Muscle layer of colon (tissue), 2 donors: Measurements from ENCODE around the gene PCDH17.

Experiments
- H3K27ac ChIP-seq: one replicate; pipeline ENCODE4 v1.7.0; 2013; ENCODE audit warnings: low read depth, mild to moderate bottlenecking, low read length, moderate library complexity
- H3K27me3 ChIP-seq, 2 donors: one replicate each; pipeline ENCODE4 v1.7.0; 2013; ENCODE audit warnings: low read length in 2 of 2, mild to moderate bottlenecking in 2 of 2; ENCODE audit not compliant: insufficient read depth in 2 of 2, control insufficient read depth in 1 of 2
- H3K36me3 ChIP-seq: one replicate; pipeline ENCODE4 v1.7.0; 2013; ENCODE audit warnings: mild to moderate bottlenecking, low read length; ENCODE audit not compliant: insufficient read depth
- H3K4me1 ChIP-seq: one replicate; pipeline ENCODE4 v1.7.0; 2013; ENCODE audit warnings: mild to moderate bottlenecking, low read length; ENCODE audit not compliant: insufficient read depth
- H3K4me3 ChIP-seq, 2 donors: one replicate each; pipeline ENCODE4 v1.7.0; 2013; ENCODE audit warnings: low read length in 2 of 2, low read depth in 1 of 2, mild to moderate bottlenecking in 1 of 2, moderate library complexity in 1 of 2
- H3K9ac ChIP-seq: one replicate; pipeline ENCODE4 v1.7.0; 2013; ENCODE audit warnings: low read length
- H3K9me3 ChIP-seq: one replicate; pipeline ENCODE4 v1.7.0; 2013; ENCODE audit warnings: mild to moderate bottlenecking, low read length
- donor health status: abdominal sarcoma.
- donor health status: Adenocarcinoma of cecum.

PCDH17 gene

DNA sequence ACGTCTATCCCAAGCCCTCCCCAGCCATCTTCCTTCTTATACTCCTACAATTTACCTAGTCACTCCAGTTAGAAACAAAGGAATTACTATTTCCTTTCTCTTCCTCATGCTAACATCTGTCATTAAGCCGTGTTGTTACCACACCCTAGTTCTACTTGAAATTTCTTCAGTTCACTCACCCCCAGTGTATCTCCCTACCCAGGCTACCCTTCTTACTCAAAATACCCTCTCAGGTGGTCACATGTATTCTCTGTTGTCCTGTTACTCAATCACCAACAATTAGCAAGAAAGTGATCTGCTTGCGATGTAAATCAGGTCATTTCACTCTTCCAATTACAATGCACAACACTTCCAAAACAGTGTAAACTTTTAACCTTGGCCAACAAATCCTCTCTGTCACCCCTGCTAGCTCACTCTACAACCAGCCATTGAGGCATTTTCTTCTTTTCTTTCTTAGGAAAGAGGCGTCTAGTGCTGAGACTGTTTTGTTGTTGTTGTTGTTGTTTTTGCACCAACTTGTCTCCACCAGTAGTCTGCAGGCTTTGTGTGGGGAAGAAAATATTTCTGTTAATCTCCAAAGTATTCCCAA lies 50.7 kb downstream of the PCDH17 start:
- H3K27me3 ChIP-seq = no peaks in the 10 kb centered on the region
- no peak overlapping the region for H3K4me3 ChIP-seq
- no peaks in the 10 kb centered on the region for H3K36me3 ChIP-seq
- no peak overlapping the region for H3K9ac ChIP-seq
- H3K4me1 ChIP-seq = no peaks in the 10 kb centered on the region
- H3K27ac ChIP-seq = no peak overlapping the region
- H3K9me3 ChIP-seq = no peaks in the 10 kb centered on the region

DNA sequence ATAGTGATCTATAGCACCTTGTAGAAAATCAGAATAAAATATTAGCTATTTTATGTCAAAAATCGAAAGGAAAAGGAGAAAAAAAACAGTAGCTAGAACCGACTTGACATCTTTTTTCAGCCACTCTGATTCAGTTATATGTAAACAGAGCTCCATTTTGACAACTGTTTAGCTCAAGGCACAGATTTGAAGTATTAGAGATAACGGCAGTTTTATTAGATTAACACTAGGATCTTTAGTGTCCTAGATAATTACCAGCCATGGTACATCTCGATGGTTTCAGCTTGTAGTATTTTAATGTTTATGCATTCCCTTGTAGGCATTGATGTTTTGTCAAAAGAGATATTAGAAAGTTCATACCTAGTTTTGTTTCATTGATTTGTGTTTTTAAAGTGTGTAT lies 67.3 kb downstream of the PCDH17 start:
- Histone ChIP-seq H3K9ac (no peak overlapping the region), H3K9me3 (no peaks in the 10 kb centered on the region), H3K4me1 (no peaks in the 10 kb centered on the region), H3K27ac (no peak overlapping the region), H3K36me3 (no peaks in the 10 kb centered on the region), H3K27me3 (no peaks in the 10 kb centered on the region), H3K4me3 (no peak overlapping the region)

DNA sequence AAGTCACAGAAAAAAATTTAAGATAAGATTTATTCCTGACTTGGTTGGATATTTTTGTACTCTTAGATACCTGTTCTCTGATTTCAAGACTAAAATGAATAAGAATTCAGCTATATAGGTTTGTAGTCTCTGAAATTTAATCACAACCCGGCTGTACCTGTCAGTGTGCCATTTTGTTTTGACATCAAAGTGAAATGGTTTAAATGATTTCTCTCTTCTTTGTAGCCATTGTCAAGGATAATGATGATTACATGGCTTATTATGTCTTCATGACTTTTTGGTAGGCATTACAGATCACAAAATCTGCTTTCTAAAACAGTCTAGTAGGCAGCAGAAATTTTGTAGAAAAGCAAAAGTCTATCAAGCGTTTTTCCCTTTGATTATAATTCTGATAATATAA lies 72.5 kb downstream of the PCDH17 start:
- Histone ChIP-seq H3K4me3 (no peak overlapping the region), H3K4me1 (no peaks in the 10 kb centered on the region), H3K9ac (no peak overlapping the region), H3K9me3 (no peaks in the 10 kb centered on the region), H3K27ac (no peak overlapping the region), H3K27me3 (no peaks in the 10 kb centered on the region), H3K36me3 (no peaks in the 10 kb centered on the region)

DNA sequence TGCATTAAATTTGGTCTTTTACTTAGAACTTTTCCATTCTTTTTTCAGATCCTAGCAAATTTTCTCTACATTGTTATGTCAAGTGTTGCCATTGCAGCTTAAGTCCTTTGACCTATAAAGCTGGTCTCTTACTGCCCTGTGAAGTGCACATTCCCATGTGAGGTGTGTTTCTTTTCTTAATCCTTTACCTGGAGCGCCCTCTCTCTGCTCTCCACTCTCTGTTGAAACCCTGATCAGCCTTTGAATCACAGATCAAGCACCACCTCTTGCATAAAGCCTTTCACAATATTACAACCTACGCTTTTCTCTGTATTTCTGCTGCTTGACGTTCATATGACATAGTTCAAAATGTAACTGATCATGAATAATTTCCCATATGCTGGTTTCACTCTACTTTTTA lies 84.8 kb downstream of the PCDH17 start:
- Histone ChIP-seq H3K27ac (no peak overlapping the region), H3K4me3 (no peak overlapping the region)

DNA sequence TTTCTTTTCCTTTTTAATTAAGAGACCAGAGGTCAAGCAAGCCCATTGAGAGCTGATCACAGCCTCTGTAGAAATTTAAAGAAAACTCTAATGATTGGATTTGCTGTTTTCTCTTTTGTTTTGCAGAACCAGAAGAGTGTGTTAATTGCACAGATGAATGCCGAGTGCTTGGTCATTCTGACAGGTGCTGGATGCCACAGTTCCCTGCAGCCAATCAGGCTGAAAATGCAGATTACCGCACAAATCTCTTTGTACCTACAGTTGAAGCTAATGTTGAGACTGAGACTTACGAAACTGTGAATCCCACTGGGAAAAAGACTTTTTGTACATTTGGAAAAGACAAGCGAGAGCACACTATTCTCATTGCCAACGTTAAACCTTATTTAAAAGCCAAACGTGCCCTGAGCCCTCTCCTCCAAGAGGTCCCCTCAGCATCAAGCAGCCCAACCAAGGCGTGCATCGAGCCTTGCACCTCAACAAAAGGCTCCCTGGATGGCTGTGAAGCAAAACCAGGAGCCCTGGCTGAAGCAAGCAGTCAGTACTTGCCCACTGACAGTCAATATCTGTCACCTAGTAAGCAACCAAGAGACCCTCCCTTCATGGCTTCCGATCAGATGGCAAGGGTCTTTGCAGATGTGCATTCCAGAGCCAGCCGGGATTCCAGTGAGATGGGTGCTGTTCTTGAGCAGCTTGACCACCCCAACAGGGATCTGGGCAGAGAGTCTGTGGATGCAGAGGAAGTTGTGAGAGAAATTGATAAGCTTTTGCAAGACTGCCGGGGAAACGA lies 93.1 kb downstream of the PCDH17 start:
- no peaks in the 10 kb centered on the region for H3K9me3 ChIP-seq
- no peaks in the 10 kb centered on the region for H3K36me3 ChIP-seq
- H3K4me1 ChIP-seq = no peaks in the 10 kb centered on the region
- no peak overlapping the region for H3K4me3 ChIP-seq
- no peaks in the 10 kb centered on the region for H3K27me3 ChIP-seq
- no peak overlapping the region for H3K9ac ChIP-seq
- H3K27ac ChIP-seq = no peak overlapping the region

More for the DNA sequence above, 84.8 kb downstream of the PCDH17 start:
- Histone ChIP-seq H3K36me3 (no peaks in the 10 kb centered on the region), H3K27me3 (no peaks in the 10 kb centered on the region), H3K4me1 (no peaks in the 10 kb centered on the region), H3K9ac (no peak overlapping the region), H3K9me3 (no peaks in the 10 kb centered on the region)

DNA sequence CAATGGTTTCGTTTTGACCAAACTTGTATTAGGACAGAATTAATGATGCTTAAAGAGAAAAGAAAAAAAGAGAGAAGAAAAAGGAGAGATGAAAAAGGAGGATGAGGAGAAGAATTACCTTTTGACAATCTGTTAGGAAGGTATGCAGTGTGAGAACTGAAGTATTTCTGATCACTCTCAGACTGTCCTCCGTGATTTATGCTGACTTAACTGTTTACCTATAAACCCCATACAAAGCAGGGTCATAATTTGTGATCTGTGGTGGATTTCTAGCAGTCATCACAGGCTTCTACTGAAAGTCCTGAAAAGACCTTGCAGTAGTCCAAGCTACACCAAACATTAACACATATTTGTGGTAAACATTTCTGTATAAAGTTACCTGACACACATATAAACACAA lies 93.9 kb downstream of the PCDH17 start:
- H3K9ac ChIP-seq = no peak overlapping the region
- H3K9me3 ChIP-seq = no peaks in the 10 kb centered on the region
- H3K4me3 ChIP-seq = no peak overlapping the region
- no peaks in the 10 kb centered on the region for H3K27me3 ChIP-seq
- no peaks in the 10 kb centered on the region for H3K4me1 ChIP-seq
- H3K36me3 ChIP-seq = no peaks in the 10 kb centered on the region
- no peak overlapping the region for H3K27ac ChIP-seq

DNA sequence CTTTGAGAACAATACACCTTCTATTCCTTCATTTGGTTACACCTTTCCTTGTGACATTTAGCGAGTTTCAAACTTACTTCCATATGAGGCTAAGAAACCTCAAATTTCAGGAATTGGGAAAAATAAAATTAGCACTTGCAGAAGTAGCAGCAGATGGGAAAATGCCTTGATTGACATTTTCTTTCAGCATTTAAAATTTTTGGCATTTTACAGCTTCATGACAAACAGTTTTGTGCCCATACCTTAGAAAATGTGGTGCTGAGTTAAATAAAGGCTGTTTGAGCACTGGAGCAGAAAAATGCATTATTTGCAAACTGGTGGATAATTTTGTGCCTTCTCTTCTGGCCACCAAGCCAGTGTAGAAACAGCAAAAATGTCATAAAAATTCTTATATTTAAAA lies 95.4 kb downstream of the PCDH17 start:
- H3K27ac ChIP-seq = no peak overlapping the region
- no peak overlapping the region for H3K9ac ChIP-seq
- no peaks in the 10 kb centered on the region for H3K4me1 ChIP-seq
- H3K9me3 ChIP-seq = no peaks in the 10 kb centered on the region
- no peak overlapping the region for H3K4me3 ChIP-seq
- no peaks in the 10 kb centered on the region for H3K27me3 ChIP-seq
- H3K36me3 ChIP-seq = no peaks in the 10 kb centered on the region

DNA sequence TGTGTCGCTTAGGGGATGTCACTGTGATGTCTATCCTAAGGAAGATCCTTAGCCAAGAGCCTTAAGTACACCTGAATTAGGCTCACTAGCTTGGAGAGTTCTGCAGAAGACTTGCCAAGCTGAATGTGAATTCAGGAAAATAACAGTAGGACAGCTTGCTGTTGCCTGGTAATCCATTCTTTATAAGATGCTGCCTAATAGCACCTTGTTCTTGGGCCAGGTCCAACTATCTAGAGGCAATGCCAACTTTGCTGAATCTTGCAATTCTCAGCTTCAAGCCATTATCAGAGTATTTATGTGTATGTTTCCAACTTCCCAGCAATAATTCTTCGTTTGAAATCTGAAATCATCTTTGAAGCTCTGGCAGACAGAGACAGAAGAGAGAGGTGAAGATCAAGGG lies 102.8 kb downstream of the PCDH17 start:
- Histone ChIP-seq H3K27ac (no peak overlapping the region), H3K9me3 (no peaks in the 10 kb centered on the region), H3K27me3 (no peaks in the 10 kb centered on the region)

DNA sequence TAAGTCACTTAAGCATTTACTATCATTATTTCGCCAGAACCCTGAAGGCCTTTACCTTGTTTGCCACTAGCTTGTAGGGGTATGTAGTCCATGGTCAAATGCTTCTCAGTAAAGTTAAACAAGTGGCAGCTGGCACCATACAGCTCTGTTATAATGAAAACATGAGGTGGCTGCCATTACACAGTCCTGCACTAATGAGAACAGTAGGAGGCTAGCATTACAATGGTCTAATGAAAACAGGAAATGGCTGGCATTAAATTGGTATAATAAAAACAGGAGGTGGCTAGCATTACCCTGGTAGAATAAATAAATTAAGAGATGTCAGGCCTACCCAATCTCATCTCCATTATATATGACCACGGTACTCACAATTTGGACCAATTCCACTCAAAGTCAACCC lies 107.5 kb downstream of the PCDH17 start:
- H3K27me3 ChIP-seq = no peaks in the 10 kb centered on the region
- no peaks in the 10 kb centered on the region for H3K36me3 ChIP-seq
- no peak overlapping the region for H3K9ac ChIP-seq
- no peak overlapping the region for H3K27ac ChIP-seq
- no peak overlapping the region for H3K4me3 ChIP-seq
- no peaks in the 10 kb centered on the region for H3K4me1 ChIP-seq
- no peaks in the 10 kb centered on the region for H3K9me3 ChIP-seq

More for the DNA sequence above, 102.8 kb downstream of the PCDH17 start:
- Histone ChIP-seq H3K4me3 (no peak overlapping the region), H3K4me1 (no peaks in the 10 kb centered on the region), H3K36me3 (no peaks in the 10 kb centered on the region), H3K9ac (no peak overlapping the region)

DNA sequence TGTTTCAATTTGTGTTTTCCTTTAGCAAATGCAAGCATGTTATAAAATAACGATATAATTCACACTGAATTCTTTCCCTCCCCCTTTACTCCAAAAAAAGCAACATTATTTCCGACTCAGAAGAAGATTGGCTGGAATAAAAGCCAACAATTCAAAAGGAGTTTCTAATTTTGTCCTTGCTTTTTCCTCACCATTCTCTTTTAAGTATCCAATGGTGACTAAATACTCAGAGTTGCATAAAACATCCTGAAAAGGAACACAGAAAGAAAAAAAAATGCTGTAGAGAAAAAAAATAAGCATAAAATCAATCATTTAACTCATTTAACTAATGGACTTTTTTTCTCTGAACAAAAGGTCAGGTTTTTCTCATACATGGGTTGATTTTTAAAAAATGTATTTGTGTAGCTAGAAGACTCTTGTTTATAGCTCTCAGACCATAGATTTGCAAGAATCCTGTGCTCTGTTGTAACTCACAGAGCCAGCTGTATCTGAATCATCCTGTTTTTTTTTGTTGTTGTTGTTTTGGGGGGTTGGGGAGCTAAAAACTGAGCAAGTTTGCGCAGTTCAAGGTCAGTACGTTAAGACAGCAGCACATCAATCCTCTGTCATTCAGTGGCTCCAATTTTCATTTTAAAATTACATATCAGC lies 108.1 kb downstream of the PCDH17 start:
- no peak overlapping the region for H3K9ac ChIP-seq
- H3K9me3 ChIP-seq = no peaks in the 10 kb centered on the region
- no peaks in the 10 kb centered on the region for H3K36me3 ChIP-seq
- no peak overlapping the region for H3K4me3 ChIP-seq
- H3K27me3 ChIP-seq = no peaks in the 10 kb centered on the region
- no peaks in the 10 kb centered on the region for H3K4me1 ChIP-seq
- no peak overlapping the region for H3K27ac ChIP-seq

DNA sequence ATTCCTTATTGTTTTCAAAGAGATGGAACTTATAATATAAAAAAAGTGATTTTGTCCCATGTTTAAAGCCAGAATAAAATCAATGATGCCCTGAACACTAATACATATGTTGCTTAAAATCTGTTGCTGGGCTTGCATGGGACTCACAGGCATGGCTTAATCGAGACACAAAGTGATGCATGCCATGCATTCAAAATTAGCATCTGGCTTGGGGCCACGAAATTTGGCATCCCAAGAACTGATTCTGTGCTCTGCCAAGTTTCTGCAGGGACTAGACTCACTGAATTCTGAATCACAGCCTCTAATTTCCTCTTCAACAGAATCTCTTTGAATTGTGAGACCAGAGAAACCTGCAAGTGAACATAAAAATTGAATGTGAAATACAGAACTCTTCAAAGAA lies 109.2 kb downstream of the PCDH17 start:
- no peaks in the 10 kb centered on the region for H3K36me3 ChIP-seq
- H3K4me1 ChIP-seq = no peaks in the 10 kb centered on the region
- H3K27ac ChIP-seq = no peak overlapping the region
- no peak overlapping the region for H3K4me3 ChIP-seq
- no peaks in the 10 kb centered on the region for H3K27me3 ChIP-seq
- no peaks in the 10 kb centered on the region for H3K9me3 ChIP-seq
- H3K9ac ChIP-seq = no peak overlapping the region
